GM19438 (cell line): ENCODE results near the gene ELOVL4.

Experiments used
- ATAC-seq: cut with Tn5 transposase; IDR thresholded peaks from one replicate; pipeline ENCODE4 v1.9.1; 2021; ENCODE audit warnings: low read depth; ENCODE audit not compliant: unreplicated experiment

ELOVL4 gene

DNA sequence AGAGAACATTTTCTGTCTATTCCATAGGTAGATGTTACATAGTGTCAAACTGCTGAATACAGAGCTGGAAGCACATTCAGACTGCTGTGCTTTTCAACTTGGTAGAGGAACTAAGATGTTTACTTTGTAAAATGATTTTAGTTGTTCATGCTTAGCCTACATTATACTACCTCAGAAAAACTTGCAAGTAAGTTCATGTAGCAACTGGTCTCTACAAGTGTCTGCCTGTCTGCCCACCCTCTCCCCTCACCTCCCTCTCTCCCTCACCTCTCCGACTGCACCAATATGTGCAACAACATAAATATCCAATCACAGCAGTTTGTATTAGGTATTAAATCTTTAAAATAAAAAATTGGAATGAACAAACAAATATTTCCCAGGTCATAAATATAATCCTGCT, 25.3 kb downstream of the ELOVL4 start:
- no peak for ATAC-seq

DNA sequence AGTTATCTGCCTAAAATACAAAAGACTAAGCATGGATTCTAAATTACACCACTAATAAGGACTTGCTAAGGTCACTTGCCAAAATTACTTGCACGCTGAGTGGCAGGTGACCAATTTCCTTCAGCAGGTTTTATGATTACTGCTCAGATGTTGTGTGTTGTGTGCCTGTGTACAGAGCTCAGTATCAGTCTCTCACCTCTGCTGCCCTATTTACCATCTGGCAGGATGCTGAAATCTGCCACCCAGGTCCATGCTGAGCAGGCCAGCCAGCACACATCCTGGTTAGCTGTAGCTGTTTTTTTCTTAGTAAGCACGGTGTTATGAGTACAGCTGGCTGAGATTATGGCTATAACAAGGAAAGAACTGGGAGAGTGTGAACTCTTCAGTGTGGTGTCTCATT, 34.0 kb downstream of the ELOVL4 start:
- no peak for ATAC-seq

DNA sequence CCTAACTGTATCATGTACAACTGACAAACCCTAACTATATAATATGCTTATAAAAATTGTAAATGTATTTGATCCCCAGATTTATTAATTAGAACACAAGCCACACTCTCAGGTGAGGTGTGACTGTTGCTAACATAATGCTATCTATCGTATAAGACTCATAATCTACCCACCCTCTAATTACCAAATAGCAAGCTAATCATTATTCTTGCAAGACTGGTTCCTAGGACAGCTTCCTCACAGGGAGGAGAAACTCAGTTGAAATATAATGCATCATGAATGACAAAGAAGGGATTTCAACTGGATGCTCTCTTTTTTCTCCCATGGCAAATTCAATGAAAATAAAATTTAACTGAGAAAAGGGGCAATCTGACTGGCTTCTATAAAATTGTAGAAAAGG, 35.4 kb downstream of the ELOVL4 start:
- ATAC-seq = no peak

DNA sequence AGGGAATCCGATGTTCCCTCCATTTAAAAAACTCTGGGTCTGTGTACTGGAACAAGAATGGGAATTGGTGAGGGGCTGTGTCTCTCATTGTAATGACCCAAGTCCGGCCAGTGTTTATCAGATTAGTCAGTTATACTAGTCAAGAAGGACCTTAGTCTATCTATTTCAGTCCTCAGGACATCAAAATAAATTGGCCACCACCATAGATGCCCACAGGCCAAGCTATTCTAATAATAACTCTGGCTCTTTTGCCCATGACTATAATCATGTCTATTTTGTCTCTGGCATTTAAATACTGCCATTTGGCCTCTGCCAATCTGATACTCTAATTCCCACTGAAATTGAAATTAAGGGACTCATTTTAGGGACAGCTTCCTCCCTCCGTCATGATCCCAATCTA, 37.8 kb downstream of the ELOVL4 start:
- no peak for ATAC-seq

DNA sequence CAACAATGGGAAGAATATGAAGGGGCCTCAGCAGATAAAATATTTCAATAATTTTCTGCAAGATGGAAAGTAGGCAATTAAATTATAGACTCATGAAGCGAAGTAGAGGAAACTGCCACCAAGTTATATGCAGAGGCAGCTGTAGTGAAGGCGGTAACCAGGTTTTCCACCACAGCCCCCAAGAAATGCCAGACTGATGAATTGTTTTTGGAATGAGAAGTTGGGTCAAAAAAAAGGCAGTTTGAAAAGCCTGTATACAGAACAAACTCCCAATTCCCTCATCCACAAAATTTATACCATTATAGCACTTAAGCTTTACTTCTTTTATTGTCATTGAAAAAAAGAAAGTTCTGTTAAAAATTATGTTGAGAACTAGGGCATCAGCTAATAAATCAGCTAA, 45.3 kb downstream of the ELOVL4 start:
- ATAC-seq = no peak

DNA sequence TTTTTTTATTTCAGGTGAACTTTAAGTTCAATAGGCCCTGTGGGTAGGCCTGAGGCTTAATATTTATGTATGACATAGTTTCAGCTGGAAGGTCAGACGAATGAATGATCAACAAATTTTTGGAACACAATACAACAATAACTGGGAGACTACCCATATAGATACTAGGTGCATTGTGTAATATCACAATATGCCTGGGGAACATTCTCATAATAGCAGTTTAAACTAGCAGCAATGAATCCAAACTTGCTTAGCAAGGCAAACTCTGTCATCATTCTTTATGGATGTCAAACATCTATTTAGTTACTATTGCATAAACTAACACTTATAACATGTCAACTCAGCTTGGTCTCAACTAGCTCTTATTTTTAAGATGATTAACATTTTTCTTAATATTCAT, 49.3 kb downstream of the ELOVL4 start:
- no peak for ATAC-seq

DNA sequence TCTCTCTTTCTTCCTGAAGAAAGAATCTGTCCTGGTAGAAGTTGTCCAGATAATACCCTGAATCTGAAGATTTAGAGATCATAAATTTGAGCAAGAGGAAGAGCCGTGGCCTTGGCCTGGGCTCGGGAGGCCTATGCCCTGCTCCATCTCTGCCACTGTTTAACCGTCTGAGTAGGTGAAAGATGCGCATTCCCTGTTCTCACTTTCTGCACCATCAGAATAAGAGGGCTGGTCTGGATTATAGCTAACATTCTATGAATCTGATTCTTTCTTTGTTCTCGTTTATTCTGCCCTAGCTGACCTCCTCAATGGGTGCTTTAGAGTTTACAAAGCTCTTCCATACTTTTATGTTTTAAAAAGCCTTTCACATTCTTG, 51.3 kb downstream of the ELOVL4 start:
- no peak for ATAC-seq

DNA sequence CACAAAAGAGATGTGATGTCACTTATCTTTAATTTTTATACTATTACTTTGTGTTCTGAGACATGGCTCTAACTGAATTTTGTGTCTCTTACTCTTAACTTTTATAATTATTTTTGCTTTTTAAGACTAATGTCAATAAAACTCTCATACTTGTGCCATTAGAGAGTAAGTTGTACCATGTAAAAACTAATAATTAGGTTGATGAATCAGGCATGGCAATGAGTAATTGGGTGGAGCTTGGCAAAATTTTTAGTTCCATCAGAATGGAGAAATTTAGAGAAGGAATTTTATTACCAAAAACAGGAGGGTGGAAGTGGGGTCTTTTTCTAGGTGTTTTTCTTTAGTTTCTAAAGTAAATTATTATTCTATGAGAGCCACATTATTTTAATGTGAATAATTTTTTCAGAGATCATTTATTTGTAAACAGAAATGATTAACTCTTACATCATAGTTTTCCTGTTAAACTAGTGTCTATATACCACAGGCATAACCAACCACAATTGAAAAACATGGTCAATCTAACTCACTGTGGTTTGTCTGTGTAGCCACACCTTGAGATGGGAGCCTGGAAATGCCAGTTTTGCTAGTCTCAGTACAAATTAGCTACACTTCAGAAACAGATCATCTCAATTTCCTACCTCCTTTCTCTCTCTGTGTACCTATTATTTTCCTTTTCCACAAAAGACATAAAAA, 51.8 kb downstream of the ELOVL4 start:
- ATAC-seq = no peak

DNA sequence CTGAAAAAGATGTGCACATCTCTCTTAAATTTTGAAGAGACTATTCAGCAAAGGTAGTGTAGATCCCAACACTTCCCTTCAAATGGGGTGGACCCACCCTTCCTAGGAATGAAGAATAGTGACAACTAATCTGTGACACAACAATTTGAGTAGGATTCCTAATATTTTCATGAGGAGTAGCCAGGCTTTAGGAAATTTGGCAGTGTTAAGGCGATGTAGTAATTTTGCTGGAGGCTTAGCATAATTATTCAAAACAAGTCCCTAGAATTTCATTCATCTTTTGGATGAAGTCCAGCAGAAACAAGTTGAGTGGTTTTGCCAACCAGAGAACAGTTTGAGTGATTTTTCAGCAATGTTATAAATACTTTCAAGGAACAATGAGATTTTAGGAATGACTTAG, 52.4 kb downstream of the ELOVL4 start:
- ATAC-seq = no peak

DNA sequence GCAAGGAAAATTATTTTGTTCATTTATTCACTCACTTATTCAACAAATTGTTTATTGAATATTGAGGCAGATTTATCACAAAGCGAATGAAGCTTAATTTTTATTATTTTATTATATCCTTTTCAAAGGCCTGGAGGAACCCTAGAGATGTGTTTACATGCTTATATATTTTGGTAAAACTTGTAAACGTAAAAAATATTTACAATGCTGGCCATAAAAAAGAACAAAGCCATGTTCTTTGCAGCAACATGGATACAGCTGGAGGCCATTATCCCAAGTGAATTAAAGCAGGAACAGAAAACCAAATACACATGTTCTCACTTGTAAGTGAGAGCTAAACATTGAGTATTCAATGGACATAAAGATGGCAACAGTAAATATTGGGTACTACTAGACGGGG, 58.8 kb downstream of the ELOVL4 start:
- no peak for ATAC-seq

DNA sequence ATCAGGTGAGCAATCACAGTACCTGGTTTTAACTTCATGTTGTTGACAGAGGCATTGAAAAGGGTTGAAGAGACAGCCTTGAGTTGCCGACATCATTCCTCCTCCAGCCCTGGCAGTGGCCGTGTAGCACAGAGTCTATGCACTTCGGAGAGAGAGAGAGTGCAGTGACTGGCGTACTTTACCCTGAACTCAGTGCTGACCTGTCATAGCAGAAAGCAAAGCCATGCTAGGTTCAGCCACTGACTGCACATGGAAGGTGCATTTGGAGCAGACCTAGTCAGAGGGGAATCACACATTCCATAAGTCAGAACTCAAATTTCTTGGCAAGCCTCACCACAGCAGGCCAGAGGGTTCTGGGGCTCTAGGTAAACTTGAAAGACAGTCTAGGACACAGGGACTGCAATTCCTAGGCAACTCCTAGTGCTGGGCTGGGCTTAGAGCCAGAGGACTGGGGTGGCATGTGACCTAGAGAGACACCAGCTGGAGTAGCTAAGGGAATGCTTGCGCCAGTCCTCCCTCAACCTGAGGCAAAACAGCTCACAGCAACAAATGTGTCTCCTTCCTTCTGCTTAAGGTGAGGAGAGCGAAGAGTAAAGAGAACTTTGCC, 69.1 kb downstream of the ELOVL4 start:
- no peak for ATAC-seq

DNA sequence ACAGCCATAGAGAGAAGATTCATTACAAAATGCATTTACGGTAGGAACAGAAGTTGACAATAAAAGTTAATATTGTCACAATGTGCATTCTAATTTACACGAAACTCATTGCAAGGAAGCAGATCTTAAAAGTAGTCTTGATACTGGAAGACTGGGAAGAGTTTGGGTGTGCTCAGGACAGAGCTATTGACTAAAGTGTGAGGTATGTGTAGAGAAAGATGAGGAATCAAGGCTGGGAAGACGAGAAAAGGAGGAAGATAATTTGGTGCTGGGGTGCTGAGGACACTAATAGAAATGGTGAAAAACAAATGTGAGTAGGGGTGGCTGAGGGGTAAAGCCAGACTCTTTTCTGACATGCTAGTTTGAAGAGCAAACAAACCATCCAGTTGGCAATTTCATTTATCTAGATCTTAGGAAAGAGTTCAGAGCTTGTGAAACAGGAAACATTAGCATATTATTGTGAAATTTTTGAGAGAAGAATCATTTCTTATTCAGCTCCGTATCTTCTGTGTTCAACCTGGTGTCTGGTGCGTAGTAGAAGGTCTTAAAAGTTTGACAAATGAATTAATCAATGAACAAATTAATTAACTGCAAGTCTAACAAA, 72.7 kb downstream of the ELOVL4 start:
- no peak for ATAC-seq

DNA sequence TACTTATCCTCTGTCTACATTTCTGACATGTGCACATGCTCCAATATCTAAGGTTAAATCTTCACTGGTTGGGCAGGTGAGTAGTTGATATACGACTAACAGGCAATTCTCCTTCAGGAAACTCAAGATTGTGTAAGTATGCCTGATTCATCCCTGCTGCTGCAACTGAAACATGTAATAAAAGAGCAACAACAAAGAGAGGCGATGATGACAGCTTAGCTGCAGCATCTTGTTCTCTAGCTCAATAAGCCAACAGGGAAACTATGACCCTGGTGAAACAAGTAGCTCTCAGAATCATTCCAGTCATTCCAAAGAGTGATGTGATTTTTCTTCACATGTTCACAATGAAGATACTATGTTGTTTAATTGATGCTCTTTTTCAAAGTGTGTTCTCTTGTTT, 74.4 kb downstream of the ELOVL4 start:
- no peak for ATAC-seq

DNA sequence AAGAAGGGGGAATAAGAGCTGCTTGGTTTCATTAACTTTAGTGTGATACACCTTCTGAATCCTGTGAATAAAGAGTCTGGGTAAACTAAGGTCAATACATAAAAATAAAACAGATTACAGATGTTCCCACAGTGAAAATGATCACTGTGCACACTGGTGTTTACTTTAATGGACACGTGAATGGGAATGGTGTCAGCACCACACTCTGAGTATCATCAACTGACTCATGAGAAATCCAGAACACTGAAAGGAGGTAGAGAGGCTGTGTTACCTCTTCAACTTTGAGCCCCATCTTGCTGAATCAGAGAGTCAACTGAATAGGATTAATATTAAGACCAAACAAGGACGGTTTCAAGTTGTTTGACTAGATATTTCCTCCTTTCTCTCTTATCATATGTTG, 75.0 kb downstream of the ELOVL4 start:
- no peak for ATAC-seq

DNA sequence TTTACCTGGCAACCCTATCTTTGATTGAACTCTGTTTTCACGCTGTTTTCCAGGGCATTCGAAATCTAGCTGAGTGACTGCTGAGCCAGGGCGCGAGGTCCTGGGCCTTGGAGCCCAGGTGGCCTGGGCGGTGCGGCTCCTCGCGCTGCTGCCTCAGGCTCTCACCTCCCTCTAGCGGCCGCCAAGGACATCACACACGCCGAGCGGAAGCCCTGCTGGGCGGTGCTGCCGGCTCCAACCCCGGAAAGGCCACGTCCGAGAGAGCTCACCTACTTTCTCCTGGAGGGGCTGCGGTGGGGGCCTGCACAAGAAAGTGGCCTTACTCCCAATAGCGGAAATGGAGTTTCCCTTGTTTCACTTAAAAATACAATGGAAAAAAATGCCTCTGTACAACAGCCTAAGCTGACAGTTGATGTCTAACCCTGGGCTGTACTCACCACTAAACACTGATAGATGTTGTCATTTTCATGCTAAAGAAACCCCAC, 77.7 kb downstream of the ELOVL4 start:
- ATAC-seq = peak; percentile 100

DNA sequence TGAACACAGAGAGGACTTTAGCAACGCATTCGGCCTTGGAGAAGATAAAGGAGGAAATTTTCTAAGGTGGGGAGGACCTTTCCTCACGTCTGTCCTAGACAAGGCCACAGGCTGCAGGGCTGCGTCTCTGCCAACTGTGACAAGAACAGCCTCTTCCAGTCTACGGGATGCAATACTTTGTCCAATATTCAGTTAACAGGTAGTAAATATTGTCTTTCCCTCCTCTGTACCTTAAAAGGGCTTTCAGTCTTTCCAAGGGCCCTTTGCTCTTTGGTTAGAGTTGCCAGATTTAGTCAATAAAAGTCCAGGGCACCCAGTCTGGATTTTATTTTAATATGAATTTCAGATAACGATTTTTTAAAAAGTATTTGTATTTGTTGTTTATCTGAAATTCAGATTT, 78.2 kb downstream of the ELOVL4 start:
- no peak for ATAC-seq

DNA sequence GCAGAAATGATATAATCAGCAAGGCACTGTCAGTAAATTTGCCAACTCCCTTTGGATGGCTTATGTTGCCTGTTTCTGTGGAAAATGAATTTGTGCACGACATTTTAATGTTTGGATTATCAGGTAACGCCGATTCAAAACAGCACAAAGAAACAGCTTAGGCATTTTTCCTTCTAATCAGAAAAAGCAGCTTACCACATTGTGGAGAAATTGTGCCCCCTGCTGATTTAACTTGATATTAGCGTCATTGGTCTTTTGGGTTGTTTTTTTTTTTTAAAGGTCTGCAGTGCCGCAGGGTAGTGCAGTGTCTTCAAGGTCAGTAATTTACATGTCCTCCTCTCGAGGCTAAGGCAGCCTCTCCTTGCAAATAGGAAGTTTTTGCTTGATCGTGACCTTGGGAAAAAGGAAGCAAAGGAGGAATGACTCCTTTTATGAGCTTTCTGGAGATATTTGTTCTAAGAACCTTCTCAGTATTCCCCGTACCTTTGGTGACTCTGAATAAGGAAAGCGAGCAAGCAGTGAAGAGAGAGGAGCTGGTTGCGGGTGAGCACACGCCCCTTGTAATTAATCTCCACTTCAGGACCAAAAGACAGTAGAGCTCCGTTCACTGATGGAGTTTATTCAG, 79.1 kb downstream of the ELOVL4 start:
- ATAC-seq = peak; percentile 41
